K562 (cell line): ENCODE measurements around the gene UNC45A.

Source experiments
- THRA ChIP-seq: fragments of 450-650 bp; IDR thresholded peaks from 2 replicates; pipeline ENCODE4 v1.6.1; 2017; ENCODE audit warnings: mild to moderate bottlenecking, moderate library complexity
- ZNF174 ChIP-seq: fragments of 250-450 bp; sonication (Bioruptor Pico); IDR thresholded peaks from 2 replicates; pipeline ENCODE4 v1.4.0; 2020; ENCODE audit warnings: mild to moderate bottlenecking

GRCh38 chr15:90901175-90902039, 33.7 kb upstream of the UNC45A start:
- TF ChIP-seq ZNF174 (0 out of 2 replicates have a peak, but pooled peaks have one; percentile 24), THRA (no peak)
